Fibroblast of skin of back (primary cell): ENCODE data around the gene CTPS2.
A peak's percentile ranks its signal among the peaks of the same experiment; 100 is the strongest.
"Not testable (repeated sequence)": the region's sequence is repeated elsewhere in the genome, so short reads cannot be mapped to it uniquely, and the experiment has no call there.

ENCODE experiments used
- DNase-seq: peaks from one replicate; pipeline ENCODE4 v3.0.0-alpha.2; 2013

Gene CTPS2

GRCh38 chrX:16601885-16602284, 110.6 kb downstream of the CTPS2 start:
- DNase-seq = no peak

- DNase-seq = no peak
These were observed 118.0 kb downstream of the CTPS2 start for GRCh38 chrX:16594490-16594889.

GRCh38 chrX:16593801-16594200, 118.7 kb downstream of the CTPS2 start:
- no peak for DNase-seq

- no peak for DNase-seq
These were observed 120.2 kb downstream of the CTPS2 start for GRCh38 chrX:16592194-16592770.

- no peak for DNase-seq
These were observed 122.6 kb downstream of the CTPS2 start for GRCh38 chrX:16589826-16590225.

- peak; percentile 67 for DNase-seq
These were observed 123.3 kb downstream of the CTPS2 start for GRCh38 chrX:16589211-16589610.

GRCh38 chrX:16588266-16588665, 124.2 kb downstream of the CTPS2 start:
- no peak for DNase-seq

GRCh38 chrX:16587836-16588235, 124.6 kb downstream of the CTPS2 start:
- peak; percentile 36 for DNase-seq

- DNase-seq = no peak
These were observed 125.9 kb downstream of the CTPS2 start for GRCh38 chrX:16586377-16587112.

- DNase-seq = no peak
These were observed 126.7 kb downstream of the CTPS2 start for GRCh38 chrX:16585486-16586376.

- not testable (repeated sequence) for DNase-seq
These were observed 132.3 kb downstream of the CTPS2 start for GRCh38 chrX:16580004-16580797.

GRCh38 chrX:16579517-16579916, 133.0 kb downstream of the CTPS2 start:
- DNase-seq = no peak

GRCh38 chrX:16578218-16578617, 134.3 kb downstream of the CTPS2 start:
- DNase-seq = peak; percentile 39

GRCh38 chrX:16577483-16578029, 134.9 kb downstream of the CTPS2 start:
- no peak for DNase-seq

- not testable (repeated sequence) for DNase-seq
These were observed 137.1 kb downstream of the CTPS2 start for GRCh38 chrX:16575388-16575787.

- peak; percentile 90 for DNase-seq
These were observed 138.7 kb downstream of the CTPS2 start for GRCh38 chrX:16573781-16574180.

GRCh38 chrX:16567681-16568080, 144.8 kb downstream of the CTPS2 start:
- DNase-seq = no peak

- DNase-seq = no peak
These were observed 145.9 kb downstream of the CTPS2 start for GRCh38 chrX:16566571-16566970.

- DNase-seq = no peak
These were observed 152.3 kb downstream of the CTPS2 start for GRCh38 chrX:16560173-16560572.

- no peak for DNase-seq
These were observed 153.3 kb downstream of the CTPS2 start for GRCh38 chrX:16559206-16559619.

GRCh38 chrX:16558489-16558888, 154.0 kb downstream of the CTPS2 start:
- no peak for DNase-seq

GRCh38 chrX:16552546-16552945, 159.9 kb downstream of the CTPS2 start:
- DNase-seq = peak; percentile 5
